ENCODE data around the gene HOXB3.

The HOXB3 gene

DNA sequence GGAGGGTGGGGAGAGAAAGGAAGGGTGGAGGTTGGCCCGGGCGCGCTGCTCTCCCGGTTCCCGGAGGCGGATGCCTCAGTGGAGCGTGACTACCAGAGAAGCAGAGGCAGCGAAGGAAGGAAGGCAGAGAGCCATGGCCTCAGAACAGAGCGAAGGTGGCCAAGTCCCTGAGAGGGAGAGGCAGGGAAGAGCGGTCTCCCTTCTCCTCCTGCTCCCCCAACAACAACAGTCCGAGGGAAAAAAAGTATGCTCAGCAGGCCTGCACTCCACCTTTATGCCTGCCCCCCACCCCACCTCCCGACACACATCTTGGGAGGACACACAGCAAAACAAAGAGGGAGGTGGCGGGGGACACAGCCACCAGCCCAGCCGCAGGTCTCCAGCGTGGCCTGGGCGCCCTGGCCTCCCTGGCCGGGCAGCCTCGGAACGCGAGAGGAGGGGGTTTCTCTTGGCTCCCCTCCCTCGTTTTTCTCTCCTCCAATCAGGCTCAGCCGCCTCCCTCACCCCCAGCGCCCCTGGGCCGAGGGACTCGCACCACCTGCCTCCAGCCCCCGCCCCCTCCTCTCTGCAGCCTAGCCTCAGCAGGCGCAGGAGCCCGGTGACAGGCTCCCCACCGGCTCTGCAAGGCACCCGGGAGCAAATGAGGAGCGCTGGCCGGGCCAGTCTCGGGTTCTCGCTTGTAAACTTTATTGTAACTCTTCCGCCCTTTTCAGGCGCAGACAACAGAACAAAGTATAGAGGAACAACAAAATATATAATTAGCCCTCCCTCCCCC, 21.8 kb upstream of the HOXB3 start:
- DNase-seq, result peak; percentile 68

DNA sequence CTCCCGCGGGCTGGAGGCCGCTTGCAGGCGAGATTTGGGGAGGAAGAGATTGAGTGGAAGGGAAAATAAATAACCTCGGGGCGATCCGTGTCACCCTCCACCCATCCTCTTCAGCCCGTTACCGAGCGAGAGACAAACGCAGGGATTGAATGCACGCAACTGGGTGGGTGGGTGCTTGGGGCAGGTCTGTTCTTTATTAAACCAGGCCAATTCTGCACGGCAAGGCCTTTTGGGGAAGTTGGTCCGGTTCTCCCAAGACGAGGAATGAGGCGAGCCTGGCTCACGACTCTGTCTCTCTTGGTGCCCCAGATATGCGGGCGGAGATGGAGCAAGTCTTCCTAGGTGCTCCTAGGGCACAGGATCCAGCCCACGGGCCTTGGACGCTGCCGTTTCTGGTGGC, 21.2 kb upstream of the HOXB3 start:
- no peak for DNase-seq

DNA sequence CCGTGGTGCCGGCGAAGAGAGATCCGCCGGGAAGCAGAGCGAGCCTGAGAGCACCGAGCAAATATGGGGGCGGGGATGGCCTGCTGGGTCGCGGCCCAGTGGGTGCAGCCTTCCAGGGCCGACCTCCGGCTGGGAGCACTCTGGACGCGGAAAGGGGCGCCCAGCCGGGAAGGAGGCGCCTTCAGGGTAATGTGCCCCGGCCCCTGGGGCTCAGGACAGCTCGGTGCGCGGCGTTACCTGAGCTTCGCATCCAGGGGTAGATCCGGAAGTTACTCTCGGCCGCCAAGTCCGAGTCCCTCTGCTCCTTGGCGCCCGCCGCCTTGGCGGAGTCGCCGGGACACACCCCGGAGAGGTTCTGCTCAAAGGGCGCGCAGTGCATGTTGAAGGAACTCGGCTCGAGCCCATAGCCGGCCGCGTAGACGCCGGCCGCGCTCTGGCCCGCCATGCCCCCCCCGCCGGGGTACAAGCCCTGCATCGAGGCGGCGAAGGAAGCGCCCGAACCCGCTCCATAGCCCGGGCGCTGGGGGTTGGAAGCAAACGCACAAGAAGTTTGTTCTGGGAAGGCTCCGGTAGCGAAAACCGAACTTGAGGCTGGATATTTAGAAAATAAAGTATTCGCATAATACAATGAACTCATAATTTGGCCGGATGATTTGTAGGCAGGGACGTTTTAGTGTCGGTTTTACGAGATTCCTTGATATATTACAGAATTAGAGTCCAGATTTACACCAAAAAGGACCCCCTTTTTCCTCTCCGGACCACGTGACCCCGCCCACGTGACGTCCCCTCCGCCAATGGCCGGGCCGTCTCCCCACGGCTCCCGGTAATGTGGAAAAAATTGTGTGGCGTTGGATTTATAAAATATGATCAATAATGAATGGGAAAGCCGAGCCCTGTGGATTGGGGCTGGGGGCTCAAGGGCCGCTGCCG, 20.5 kb upstream of the HOXB3 start, which contains the start of gene HOXB7:
Gene HOXB7, minus strand, starts transcription at position 736 of the 930 bp plus-strand sequence. Its CDS starts 99 bp downstream, at position 637.
- DNase-seq, result peak; percentile 50

DNA sequence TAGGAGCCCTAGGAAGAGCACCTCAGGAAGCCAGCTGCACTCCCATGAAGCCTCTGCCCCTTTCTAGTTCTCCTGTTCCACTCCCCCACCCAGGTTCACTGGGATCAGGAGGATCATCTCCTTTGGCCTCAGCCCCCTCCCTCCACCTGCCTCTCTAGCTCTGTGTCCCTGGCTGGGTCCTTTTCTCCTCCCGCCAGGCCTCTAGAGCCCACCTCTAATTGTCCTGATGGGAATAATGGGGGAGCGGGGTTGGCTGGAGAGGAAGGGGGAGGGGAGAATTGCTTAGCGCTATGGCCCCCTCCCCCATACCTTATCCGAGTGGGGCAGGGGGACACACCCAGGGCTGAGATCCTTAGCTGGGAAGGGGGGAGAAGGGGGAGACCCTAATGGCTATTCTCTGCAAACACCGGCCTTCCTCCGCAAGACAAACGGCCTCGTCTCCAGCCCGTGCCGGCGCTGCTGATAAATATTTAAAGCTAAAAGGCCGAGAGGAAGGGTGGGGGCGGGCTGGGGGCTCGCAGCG, 19.8 kb upstream of the HOXB3 start:
- no peak for DNase-seq

DNA sequence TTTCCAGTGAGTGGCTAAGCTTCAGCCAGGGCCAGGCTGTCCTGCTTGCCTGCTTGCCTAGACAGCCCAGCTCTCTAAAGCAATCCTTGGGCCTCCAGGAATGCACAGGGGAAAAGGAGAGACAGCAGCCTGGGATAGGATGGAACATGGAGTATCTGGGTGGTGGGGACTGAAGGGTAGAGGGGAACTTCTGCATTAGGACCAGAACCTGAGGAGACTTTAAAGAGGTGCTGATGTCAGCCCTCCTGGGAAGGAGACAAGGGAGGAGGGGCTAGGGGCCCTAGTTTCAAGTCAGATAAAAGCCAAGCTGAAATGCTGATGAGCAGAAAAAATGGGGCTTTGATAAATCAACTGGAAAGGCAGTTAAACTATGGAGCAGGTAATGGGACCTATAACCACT, 19.0 kb upstream of the HOXB3 start:
- DNase-seq, result no peak

DNA sequence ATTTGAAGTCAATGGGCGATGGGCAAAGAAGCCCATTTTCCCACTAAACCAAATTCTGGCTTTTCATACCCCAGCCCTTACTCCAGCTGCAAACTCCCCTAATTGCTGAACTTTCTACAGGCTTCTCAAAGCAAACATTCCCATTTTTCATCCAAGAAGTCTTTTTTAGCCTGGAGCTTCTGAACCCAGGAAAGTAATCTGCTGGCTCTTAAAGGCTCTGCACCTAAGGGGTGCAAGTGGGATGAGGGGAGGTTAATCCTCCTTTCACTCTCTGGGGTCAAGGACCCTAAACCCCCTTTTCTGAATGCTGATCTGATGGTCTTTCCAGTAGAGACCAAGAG, 18.4 kb upstream of the HOXB3 start:
- DNase-seq, result no peak

DNA sequence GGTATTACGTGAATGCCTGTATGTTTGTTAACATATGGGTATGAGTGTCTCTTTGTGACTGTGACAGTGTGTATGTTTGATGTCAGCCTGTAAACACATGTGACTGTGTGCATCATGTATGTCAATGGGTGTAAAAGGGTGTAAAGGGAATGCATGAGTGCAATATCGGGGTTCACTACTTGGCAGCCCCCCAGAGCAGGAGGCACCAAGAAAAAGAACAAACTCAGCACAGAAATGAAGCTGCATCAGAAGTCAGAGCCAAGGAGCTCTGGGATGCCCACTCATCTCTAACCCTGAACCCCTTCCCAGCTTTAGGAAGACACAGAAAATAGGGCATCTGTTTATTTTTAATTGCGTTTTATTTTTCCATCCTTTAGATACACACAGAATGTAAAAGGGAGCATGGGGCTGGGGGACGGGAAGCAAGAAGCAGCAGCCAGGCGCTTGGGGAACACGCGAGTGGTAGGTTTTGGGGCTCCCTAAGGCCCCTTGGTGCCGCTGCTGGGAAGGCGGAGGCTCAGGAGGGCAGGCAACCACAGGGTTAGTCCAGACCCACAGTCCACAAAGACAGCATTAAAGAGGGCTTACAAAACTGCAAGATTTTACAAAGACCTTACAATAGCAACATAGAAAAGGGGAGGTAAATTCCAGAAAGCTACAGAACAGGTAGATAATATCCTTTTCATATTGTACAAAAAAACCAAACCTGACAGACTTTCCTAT, 17.0 kb upstream of the HOXB3 start:
- DNase-seq, result no peak

DNA sequence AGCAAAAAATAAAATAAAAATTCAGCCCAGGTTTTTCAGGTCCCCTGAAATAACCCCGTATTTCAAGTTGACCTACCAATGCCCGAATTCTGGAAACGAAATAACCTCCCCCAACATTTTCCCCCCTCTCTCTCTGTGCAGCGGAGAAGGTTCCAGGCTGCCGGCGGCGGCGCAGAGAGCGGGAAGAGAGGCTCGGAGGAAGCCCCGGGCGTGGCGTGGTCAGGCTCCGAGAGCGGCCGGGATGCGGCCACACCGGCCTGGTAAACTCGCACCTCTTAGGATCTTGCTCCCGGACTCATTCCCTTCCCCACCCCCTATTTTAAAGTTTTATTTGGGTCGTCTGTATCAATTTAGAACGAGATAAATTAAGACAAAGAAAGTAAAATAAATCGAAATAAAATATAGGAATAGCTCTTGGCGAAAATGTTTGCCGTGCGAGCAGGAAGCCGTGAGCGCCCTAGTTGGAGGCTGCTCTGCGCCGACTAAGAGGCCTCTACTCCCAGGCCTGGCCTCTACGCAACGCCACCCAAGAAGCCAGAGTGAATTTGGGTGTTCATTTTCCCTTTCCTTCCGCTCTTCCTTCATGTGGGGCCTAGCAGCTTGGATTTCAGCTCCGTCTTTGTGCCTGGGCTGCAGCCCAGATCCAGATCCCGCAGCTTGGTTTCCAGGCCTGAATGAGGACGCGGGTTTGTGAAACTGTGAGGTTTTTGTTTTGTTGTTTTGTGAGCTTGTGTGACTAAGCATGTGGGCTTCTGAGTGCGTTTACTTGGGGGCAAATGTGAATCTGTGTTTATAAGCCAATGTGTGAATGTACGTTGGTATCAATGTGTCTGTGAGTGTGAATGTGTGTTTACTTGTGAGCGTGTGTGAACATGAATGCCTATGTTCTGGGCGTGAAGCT, 16.2 kb upstream of the HOXB3 start:
- no peak for DNase-seq

DNA sequence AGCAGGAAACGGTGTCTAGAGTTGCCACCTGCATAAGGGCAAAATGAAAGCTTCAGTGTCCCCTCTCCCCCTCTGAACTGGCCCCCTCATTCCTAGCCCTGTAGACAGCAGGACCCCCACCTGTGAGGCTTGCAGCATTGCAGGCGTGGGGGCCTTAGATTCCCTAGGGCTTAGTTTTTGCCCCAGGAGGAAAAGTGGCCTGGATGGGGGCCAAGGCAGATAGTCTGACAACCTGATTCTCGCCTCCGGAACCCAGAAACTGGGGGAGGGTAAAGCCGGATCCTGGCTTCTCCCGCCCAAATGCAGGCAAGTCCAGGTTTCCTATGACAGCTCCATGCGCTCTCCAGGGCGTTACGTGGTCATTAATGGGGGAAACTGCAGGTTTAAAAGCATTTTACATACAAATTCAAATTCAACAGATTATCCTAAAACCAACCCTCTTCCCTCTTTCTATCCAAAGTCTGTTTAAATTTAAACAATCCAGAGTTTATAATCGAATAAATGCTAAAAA, 15.4 kb upstream of the HOXB3 start:
- DNase-seq, result no peak

DNA sequence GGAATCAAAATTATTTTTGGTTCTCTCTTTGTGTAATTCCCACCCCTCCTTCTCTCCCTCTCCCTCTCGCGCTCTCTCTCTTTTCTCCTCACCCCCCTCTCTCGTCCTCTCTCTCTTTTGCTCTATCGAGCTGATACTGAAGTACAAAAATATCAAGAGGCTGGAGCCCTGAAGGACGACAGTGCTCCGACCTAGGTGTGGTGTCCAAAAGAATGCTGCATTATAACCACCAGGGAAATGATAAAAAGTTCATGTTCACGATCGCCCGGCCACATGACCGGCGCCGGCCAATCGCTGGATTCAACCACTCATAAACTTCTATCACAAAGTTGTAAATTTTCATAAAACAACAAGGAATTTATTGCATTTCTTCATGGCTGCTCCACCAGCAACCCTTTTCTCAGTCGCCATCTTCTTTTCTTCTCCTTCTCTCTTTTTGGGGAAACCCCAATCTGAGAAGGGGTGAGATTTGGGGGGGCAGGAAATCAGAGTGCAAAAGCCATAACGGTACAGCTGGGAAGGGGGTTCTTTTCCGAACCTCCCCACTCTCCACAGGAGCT, 14.8 kb upstream of the HOXB3 start, which contains the start of gene HOXB6:
Gene HOXB6, minus strand, starts transcription at position 217 of the 560 bp plus-strand sequence. CDS start 6,836 bp downstream, outside the sequence.
- DNase-seq, result no peak

DNA sequence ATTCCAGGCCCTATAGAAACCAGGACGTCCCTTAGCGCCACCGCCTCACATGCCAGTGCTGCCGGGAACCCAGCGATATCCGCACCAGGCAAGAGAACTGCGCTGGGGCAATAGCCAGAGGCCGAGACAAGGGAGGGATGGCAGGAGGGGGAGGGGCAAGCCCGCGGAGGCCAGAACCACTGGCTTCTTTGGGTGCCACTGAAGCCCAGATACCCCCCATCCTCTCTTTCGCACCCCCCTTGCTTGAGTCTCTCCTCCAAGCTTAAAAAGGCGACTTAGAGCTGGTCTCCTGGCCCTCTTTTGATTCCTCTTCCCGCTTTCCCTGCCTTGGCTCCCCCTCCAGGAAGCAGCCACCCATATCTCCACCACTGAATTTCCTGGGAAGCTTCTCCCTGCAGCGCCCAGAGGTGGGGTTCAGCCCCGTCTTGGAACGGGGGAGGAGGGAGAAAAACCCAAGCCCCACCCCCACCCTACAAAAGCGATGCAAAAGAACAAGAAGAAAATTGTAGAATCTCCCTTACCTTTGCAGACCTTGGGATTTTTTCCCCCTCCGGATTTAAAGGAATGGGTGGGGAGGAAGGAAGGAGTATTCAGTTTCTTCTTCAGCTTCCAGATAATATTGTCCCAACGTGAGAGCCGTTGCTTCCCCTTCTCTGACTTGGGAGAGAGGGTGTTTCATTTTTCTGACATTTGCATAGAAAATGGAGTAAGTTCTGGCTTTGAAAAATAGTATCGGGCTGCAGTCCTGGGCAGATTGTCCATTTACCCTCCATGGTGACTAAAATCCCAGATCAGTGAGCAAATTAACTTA, 14.1 kb upstream of the HOXB3 start:
- DNase-seq, result no peak

DNA sequence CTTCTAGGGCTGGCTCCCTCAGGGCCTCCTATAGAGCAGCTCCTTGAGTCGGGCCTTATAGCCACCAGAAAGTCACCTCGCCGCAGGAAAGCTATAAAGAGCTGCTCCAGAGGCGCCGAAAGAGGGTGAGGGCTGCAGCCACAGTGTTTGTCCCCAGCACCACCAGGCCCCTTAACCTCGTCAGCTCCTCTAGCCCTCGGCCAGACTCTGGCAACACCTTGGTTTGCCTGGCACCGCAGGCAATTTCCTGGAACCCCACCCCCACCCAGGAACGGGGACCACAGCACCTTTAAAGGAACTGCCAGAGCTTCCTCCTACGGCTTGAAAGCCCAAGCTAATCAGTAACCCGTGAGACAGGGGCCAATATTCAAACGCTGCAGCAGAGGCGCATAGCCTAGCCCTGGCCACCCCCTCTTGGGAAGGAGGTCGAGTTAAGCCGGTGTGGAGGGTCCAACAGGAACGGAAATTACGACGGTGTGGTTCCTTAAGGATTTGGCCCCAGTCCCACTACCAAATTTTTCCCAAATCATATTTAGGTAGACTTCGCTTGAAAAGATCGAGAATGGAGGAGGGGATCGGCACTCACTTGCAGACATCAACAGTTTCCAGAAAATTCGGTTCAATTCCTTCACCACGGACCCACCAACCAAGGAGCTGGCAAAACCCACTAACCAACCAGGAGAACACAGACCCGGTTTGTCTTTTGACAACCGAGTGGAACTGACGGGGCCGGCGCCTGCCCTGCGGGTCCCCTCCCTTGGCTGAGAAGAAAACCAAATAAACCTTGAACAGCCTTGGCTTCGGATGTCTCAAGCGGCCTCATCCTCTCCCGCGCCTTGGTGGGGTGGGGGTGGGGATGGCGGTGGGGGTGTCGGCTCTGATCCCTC, 11.7 kb upstream of the HOXB3 start:
- no peak for DNase-seq

DNA sequence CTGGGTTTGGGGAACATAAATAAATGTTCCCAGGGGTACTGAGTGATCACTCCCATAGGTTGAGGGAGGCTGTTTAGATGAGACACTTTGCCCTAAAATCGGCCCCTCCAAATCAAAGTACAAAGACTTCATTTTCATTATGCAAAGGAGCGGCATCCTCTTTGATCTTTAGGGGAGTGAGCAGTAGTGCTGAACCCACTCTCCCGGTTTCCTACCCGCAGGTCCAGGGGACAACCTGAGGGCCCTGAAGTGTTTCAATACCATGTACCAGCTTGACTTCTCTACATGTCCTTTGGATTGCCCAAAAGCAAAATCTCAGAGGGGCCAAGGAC, 11.1 kb upstream of the HOXB3 start:
- no peak for DNase-seq

DNA sequence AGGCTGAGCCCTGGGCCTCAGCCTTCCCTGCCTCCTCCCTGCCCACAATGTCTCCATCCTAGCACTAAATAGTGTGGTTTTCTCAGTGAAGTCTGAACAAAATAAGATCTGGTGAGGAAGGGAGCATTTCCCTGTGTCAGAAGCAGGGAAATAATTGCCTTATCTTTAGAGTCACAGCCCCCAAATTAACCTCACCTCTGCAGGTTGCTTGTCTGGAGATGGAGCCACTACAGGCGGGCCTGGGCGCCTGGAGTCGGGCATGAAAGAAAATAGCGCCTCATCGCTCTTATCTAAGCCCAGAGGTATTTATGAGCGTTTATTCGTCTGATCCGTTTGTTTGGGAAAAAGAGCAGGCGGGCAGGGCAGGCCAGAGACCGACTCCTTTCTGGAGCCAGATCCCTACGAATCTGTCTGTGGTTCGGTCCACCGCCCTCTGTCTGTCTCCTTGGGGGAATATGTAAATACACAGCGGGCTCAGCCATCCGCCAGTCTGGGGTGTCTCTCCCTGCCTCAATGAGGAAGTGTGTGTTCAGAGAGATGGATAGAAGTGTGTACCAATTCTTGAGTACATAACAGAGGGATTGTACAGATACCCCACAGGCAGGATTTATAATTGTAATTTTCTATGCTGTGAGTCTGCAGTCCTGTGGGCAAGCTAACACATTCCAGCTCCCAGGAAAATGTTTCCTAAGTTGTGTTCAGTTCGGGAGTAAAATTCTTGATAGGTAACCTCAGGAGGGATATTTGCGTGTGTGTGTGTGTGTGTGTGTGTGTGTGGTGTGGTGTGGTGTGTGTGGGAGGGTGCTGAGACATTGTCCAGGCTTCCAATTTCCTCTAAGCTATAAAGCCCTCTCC, 10.4 kb upstream of the HOXB3 start:
- DNase-seq, result no peak

DNA sequence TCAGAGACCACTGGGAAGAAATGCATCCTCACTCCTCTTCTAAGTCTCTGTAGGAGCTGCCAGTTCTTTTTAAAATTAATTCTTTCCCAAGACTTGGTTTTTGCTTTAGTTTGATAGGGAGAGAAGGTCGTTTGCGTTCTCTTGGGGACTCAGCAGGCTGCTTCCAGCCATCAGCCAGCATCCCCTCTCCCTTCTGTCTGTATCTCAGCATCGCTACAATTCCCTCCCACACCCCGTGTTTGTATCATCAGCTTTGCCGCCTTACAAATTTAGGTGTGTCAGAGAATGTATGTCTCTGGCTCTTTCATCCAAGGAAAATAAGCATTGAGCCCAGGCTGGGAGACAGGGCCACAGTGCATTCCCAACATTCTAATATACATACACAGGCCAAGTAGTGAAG, 9.3 kb upstream of the HOXB3 start:
- DNase-seq, result no peak

DNA sequence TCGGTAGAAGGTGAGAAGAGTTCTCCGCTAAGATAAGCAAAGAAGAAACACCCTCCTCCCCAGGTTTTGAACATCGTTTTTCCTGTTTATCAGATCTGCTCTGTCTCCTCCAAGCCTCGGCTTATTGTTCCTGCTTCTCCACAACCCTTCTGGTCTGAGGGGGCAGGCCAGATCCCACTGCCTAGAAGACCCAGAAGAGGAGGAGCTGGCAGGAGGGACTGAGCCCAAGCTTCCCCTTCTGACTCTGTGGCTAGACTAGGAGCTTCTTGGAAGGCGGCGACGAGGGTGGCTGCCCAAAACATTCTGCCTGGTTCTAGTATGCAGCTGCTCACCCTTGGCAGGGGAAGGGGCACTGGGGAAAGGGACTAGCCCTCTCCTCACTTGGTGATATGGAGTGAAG, 8.7 kb upstream of the HOXB3 start:
- DNase-seq, result no peak

DNA sequence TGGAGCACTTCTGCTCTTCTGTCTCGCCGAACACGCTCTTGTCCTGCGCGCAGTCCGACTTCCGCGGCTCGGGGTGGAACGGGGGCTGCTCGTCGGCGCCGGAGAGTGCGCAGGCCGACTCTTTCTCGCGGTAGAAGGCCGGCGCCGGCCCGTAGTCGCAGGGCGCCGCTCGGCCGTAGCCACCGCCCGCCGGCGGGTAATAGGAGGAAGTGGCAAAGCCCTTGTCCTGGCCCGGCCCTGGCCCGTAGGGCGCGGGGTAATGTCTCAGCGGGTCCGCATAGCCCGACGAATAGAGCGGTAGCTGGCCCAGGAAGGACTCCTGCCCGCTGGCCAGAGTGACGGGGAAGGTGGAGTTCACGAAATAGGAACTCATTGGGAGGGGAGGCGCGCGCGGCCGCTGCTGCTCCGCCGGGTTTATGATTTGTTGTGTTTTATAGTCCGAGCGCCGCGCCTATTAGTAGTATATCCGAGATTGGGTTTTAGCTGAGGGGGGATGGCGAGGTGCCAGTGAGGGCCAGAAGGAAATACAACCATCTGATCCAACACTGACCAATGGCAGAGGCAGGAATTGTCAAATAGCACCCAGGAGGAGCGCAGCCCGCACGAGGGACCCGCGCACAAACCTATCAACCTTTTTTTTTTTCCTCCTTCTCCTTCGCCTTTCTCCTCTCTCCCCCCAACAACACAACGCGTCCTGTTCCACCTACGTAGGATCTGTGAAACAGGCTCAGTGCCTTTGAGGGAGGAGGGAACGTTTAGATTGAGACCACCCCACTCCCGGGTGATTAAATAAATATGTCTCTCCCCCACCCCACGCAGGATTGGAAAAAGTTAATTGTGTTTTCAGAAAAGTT, 8.0 kb upstream of the HOXB3 start:
- DNase-seq, result no peak

DNA sequence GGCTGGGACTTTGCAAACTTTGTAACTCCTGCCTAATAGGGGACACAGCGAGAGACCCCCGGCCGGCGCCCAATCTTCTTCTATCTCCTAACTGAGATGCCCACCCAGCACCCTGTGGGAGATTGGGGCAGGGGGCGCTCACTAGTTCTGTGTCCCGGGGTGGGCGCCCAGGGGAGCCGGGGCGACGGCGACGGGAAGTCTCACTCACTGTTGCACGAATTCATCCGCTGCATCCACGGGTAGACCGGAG, 7.4 kb upstream of the HOXB3 start:
- DNase-seq, result no peak

Data from NCI-H2227 treated with DMSO at 0.1 percent for 48 hours (cell line).